Kidney (tissue), 22 donors: Measurements from ENCODE around the gene L3MBTL3. TPM values are rescaled to one million over a fixed set of nuclear protein-coding genes. Genes with fewer than 3 reads are reported as not detected.

ENCODE experiments used
- DNase-seq, 5 donors: peaks; one replicate each; pipeline ENCODE4 v3.0.0-alpha.2; 2013 to 2020
- FAIRE-seq: peaks from 2 replicates; lab custom pipeline; 2012; peaks lifted over from hg19 to GRCh38; lab: Jason Lieb, UNC
- H3K27ac ChIP-seq, 2 donors: one replicate each; pipeline ENCODE4 v1.7.0; 2013; ENCODE audit warnings: low read depth in 2 of 2, low read length in 2 of 2, inconsistent platforms in 1 of 2
- H3K27me3 ChIP-seq: one replicate; pipeline ENCODE4 v1.7.1; 2013; ENCODE audit warnings: low read length, inconsistent platforms; ENCODE audit not compliant: control insufficient read depth, insufficient read depth
- H3K36me3 ChIP-seq, 3 donors: one replicate each; pipeline versions ENCODE4 v1.7.0 to v1.7.1; 2013; ENCODE audit warnings: low read length in 3 of 3, control low read depth in 1 of 3, inconsistent platforms in 1 of 3; ENCODE audit not compliant: insufficient read depth in 3 of 3, control insufficient read depth in 2 of 3
- H3K4me1 ChIP-seq, 3 donors: one replicate each; pipeline versions ENCODE4 v1.7.0 to v1.7.1; 2013; ENCODE audit warnings: low read length in 3 of 3, inconsistent platforms in 1 of 3, low read depth in 1 of 3; ENCODE audit not compliant: control insufficient read depth in 2 of 3, insufficient read depth in 2 of 3
- H3K4me3 ChIP-seq, 3 donors: one replicate each; pipeline versions ENCODE4 v1.7.0 to v1.8.1; 2013; ENCODE audit warnings: low read length in 3 of 3, control low read depth in 1 of 3, inconsistent platforms in 1 of 3
- H3K9ac ChIP-seq, 3 donors: one replicate each; pipeline versions ENCODE4 v1.7.0 to v1.7.1; 2013; ENCODE audit warnings: low read length in 3 of 3, control low read depth in 1 of 3, inconsistent platforms in 1 of 3
- H3K9me3 ChIP-seq, 3 donors: one replicate each; pipeline versions ENCODE4 v1.7.0 to v1.7.1; 2013; ENCODE audit warnings: low read length in 3 of 3, control low read depth in 1 of 3, inconsistent platforms in 1 of 3; ENCODE audit not compliant: control insufficient read depth in 2 of 3, insufficient read depth in 1 of 3
- intact Hi-C: fragments of 100-400 bp; cut with DNase I; formaldehyde crosslinking; loops from one replicate; pipeline ENCODE4 v1.11.1; 2022
- long read RNA-seq, 10 donors: library from polyadenylated mRNA in 1 of 10; unstranded in 1 of 10; transcript quantifications; one replicate each; pipeline ENCODE4 v2.0.0 and lab custom pipeline, GENCODE V29; 2021 to 2026
- polyA plus RNA-seq: library from polyadenylated mRNA; stranded (reverse); fragments of 350-450 nt; fragmentation: Illumina TruSeq; extraction: RNeasy Lipid Tissue Mini Kit (QIAGEN cat#74804); gene quantifications from one replicate; pipeline ENCODE4 v1.2.3, GENCODE V29; 2014; ENCODE audit warnings: low read depth, low replicate concordance; ENCODE audit not compliant: insufficient read depth
- total RNA-seq: library from RNA; stranded (reverse); fragmentation: NEBNext Ultra II Directional; extraction: Animal tissue kit (Norgen Biotek cat#: 25700); gene quantifications from one replicate; pipeline ENCODE4 v1.2.1, GENCODE V29; 2021
- TF ChIP-seq, protein P1 (sequence below): IDR thresholded peaks from 3 replicates; pipeline ENCODE4 v1.5.1; 2012; ENCODE audit warnings: mild to moderate bottlenecking, moderate library complexity, borderline replicate concordance; ENCODE audit not compliant: insufficient read depth; ENCODE audit errors: extremely low read depth
- donor health status: control.
- donor health status: control.
- donor health status: control.
- donor health status: control.
- donor health status: control.
- donor health status: DM: yes; HTN: yes; CAD: no.
- donor health status: Normal renal cell carcinoma (clear cell type).

Gene L3MBTL3
- 13.0 TPM for total RNA-seq
- polyA plus RNA-seq = 4.3 TPM
- long read RNA-seq, donor 1, partial matches to known transcripts = 0 of 1 reads
- long read RNA-seq, donor 1, other reads (novel, unspliced or antisense) = 0 of 1 reads
- long read RNA-seq, donor 2 = 0 reads
- long read RNA-seq, donor 3, partial matches to known transcripts = 0 of 1 reads
- long read RNA-seq, donor 3, other reads (novel, unspliced or antisense) = 0 of 1 reads
- long read RNA-seq, donor 4 = 0 reads
- long read RNA-seq, donor 5 = 0 reads
- long read RNA-seq, donor 6, full-length matches to known transcripts = 1 of 12 reads
- long read RNA-seq, donor 6, partial matches to known transcripts = 11 of 12 reads
- long read RNA-seq, donor 6, other reads (novel, unspliced or antisense) = 0 of 12 reads
- long read RNA-seq, donor 7, partial matches to known transcripts = 2 of 3 reads
- long read RNA-seq, donor 7, other reads (novel, unspliced or antisense) = 1 of 3 reads
- long read RNA-seq, donor 8 = 0 reads
- long read RNA-seq, donor 9 = 0 reads
- long read RNA-seq, donor 10, partial matches to known transcripts = 9 of 9 reads
- long read RNA-seq, donor 10, other reads (novel, unspliced or antisense) = 0 of 9 reads

DNA sequence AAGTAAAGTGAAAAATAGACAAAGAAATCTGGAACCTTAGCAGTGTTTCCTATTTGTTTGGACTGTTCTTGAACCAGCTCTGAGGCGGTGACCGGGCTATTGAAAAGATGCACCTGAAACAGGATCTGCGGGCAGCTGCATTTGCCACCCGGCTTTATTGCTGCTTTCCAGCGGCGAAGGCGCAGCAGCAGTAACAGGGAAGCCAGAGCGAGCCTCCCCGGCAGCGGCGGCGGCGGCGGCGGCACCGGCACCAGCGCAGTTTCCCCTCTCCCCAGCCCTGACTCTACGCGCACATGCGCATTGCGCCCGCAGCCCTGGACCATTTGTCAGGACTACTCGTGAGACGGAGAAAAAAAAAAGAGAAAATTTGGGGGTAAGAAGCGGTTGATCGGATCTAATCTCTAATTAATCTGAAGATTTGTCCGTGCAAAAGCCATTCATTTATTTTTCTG lies at the start of gene L3MBTL3:
L3MBTL3 (plus strand) TSS at position 290 of the 452 bp plus-strand sequence. CDS start 24,119 bp downstream, outside the sequence.
- FAIRE-seq (no peak), DNase-seq (peak; percentile 94 to 96 (median 94))
- Histone ChIP-seq H3K27me3 (no peaks in the 10 kb centered on the region), H3K4me1 (peaks cover 2 to 4% (median 3%) of the 10 kb centered on the region in 3 donors), H3K27ac (peak within 1 kb of the TSS in 1 of 2 donors; percentile 77), H3K9ac (peak within 1 kb of the TSS; percentile 84 to 95 (median 90)), H3K36me3 (no peaks in the 10 kb centered on the region), H3K9me3 (no peaks in the 10 kb centered on the region), H3K4me3 (peak within 1 kb of the TSS; percentile 87 to 94 (median 92))
- TF ChIP-seq, protein P1, sequence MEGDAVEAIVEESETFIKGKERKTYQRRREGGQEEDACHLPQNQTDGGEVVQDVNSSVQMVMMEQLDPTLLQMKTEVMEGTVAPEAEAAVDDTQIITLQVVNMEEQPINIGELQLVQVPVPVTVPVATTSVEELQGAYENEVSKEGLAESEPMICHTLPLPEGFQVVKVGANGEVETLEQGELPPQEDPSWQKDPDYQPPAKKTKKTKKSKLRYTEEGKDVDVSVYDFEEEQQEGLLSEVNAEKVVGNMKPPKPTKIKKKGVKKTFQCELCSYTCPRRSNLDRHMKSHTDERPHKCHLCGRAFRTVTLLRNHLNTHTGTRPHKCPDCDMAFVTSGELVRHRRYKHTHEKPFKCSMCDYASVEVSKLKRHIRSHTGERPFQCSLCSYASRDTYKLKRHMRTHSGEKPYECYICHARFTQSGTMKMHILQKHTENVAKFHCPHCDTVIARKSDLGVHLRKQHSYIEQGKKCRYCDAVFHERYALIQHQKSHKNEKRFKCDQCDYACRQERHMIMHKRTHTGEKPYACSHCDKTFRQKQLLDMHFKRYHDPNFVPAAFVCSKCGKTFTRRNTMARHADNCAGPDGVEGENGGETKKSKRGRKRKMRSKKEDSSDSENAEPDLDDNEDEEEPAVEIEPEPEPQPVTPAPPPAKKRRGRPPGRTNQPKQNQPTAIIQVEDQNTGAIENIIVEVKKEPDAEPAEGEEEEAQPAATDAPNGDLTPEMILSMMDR = no peak
- intact Hi-C loops = no loop called here

DNA sequence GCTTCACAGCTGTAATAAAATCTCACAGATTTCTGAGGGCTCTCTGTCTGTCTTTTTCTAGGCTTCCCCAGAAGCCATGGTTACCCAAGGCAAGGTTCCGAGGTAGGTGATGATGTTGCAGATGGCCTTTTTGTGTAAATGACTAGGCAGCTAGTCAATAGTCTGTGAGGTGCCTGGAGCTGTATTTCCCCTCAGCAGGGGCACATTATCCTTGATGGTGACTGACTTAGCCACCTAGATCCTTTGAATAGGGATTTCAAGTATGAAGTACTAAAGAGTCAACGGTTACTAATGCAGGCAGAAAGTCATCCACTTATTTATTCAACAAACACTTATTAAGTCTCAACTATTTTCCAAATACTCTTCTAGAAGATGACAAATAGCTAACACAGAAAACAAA lies 49.3 kb upstream of the L3MBTL3 start:
- Histone ChIP-seq H3K27ac (no peak overlapping the region), H3K4me3 (no peak overlapping the region), H3K9ac (no peak overlapping the region), H3K36me3 (no peaks in the 10 kb centered on the region), H3K27me3 (no peaks in the 10 kb centered on the region), H3K4me1 (no peaks in the 10 kb centered on the region), H3K9me3 (no peaks in the 10 kb centered on the region)
- FAIRE-seq (no peak), DNase-seq (no peak)
- TF ChIP-seq, protein P1 = no peak
- intact Hi-C loops = no loop called here

DNA sequence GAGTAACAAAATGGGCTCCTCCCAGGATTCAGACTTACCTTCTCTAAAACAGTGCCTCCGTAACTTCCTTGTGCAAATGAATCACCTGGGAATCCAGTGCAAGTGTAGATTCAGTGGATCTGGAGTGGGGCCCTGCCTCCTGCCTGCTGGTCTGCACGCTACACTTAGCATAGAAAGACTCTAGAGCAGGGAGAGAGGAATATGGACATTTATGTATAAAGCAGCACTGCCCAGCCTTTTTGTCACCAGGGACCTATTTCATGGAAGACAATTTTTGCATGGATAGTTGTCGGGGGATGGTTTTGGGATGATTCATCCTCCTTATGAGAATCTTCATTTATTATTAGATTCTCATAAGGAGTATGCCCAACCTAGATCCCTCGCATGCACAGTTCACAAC lies 42.3 kb upstream of the L3MBTL3 start:
- no peak for FAIRE-seq
- Histone ChIP-seq H3K36me3 (no peaks in the 10 kb centered on the region), H3K27ac (no peak overlapping the region), H3K4me1 (no peaks in the 10 kb centered on the region), H3K4me3 (no peak overlapping the region), H3K9me3 (peaks cover 0 to 8% (median 0%) of the 10 kb centered on the region in 3 donors), H3K9ac (no peak overlapping the region), H3K27me3 (no peaks in the 10 kb centered on the region)
- DNase-seq = no peak
- TF ChIP-seq, protein P1 = no peak
- intact Hi-C loops = no loop called here
